ELF-1 (cell line): ENCODE results near the gene CLIP2.
"Not testable (repeated sequence)": the region's sequence is repeated elsewhere in the genome, so short reads cannot be mapped to it uniquely, and the experiment has no call there.

Source experiments
- DNase-seq: peaks from one replicate; pipeline ENCODE4 v3.0.0-alpha.2; 2016; ENCODE audit warnings: low read depth, low spot score

Gene CLIP2

DNA sequence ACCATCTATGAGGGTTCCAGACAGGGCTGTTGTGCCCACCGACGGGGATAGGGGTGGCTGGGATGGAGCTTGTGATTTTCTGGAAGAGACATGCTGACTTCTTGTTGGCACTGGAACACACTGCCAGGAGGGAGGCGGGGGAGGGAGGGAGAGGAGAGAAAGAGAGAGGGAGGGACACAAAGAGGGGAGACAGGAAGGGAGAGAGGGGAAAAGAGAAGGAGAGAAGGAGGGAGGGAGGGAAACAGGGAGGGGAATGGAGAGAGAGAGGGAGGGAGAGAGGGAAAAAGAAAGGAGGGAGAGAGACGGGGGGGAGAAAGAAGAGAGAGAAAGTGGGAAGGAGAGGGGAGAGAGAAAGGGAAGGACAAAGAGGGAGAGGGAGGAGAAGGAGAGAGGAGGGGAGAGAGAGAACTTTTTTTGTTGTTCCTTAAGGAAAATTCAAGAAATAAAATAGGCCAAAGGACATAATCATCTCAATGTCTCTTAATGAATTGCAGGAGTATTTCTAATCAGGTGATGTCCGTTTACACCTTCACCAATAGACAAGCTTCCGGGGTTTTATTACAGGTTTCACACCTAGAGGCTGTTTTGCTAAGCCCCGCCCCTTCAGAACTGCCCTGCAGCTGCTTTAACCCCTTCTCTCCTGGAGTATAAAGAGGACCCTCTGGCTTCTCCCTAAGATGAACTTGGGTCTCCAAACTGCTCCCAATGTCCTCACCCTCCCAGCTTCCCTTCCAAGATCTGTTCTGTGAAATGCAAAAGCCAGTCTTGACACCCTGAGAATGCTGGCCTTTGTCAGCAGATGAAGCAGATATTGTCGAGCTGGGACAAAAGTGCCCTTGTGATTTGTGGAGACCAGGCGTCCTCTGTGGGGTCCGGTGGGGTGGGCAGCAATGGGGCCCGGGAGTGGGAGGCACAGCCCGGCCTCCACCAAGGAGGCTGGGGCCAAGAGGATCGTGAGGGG lies 82.5 kb downstream of the CLIP2 start:
- peak; percentile 66 for DNase-seq

DNA sequence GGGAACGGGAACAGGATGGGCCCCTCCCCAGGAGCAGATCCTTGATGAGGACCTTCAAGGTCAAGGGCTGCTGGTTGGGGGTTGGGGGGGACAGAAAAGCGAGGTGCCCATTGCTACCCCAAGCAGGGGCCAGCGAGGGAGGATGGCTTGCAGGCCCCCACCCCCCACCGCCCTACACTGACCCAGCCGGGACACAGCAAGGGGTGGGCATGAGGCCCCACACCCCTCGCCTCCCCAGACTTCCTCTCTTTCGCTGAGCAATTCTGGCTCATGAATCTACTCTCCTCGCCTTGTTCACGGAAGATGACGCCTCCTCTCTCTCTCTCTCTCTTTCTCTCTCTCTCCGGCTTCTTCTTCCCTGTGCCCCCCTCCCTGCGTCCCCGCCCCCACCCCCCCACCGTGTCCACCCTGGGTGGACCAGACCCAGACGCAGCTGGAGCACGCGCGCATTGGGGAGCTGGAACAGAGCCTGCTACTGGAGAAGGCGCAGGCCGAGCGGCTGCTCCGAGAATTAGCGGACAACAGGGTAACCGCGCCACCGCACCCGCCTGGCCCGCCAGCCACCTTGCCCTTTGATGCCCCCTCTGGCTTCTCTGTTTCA lies 83.4 kb downstream of the CLIP2 start:
- DNase-seq, result peak; percentile 25

DNA sequence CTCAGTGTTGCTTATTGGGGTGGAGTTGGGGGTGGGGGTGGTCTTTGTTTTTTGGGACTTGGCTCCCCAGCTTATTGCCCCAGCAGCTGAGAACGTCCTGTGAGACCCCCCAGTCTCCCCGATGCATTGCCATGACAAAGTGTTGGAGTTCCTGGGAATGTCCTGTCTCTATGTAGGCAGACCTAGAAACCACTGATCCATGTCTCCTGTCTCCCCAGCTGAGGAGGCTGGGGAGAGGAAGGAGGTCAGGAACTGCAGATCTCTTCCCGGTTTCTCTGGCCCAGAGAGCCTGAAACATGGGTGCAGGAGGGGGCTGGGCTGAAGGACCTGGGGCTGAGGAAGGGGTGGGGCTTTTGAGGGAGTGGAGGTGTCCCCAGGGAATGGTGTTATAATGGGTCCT lies 84.3 kb downstream of the CLIP2 start:
- no peak for DNase-seq

DNA sequence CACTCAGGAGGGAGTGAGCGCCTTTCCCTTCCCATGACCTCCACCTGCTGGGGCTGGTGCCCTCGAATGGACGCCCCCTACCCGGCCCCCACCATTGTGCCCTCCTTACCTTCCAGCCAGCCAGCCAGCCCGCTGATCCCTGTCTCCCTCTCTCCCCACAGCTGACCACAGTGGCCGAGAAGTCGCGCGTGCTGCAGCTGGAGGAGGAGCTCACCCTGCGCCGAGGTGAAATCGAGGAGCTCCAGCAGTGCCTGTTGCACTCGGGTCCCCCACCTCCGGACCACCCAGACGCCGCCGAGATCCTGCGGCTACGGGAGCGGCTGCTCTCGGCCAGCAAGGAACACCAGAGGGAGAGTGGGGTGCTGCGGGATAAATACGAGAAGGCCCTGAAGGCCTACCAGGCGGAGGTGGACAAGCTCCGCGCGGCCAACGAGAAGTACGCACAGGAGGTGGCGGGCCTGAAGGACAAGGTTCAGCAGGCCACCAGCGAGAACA lies 86.6 kb downstream of the CLIP2 start:
- no peak for DNase-seq

DNA sequence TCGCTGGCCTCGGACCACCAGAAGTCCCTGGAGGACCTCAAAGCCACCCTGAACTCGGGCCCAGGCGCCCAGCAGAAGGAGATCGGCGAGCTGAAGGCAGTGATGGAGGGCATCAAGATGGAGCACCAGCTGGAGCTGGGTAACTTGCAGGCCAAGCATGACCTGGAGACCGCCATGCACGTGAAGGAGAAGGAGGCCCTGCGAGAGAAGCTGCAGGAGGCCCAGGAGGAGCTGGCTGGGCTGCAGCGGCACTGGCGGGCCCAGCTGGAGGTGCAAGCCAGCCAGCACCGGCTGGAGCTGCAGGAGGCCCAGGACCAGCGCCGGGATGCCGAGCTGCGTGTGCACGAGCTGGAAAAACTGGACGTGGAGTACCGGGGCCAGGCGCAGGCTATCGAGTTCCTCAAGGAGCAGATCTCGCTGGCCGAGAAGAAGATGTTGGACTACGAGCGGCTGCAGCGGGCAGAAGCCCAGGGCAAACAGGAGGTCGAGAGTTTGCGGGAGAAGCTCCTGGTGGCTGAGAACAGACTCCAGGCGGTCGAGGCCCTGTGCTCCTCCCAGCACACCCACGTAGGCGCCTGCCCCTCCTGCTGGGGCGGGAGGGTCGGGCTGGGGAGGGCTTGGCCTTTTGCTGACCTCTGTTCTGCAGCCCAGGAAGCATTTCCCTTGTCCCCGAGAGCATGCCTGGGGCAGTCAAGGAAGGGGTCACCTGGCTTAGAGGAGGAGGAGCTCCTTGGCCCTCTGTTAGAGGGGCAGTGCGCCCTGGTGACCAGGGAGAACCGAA lies 87.2 kb downstream of the CLIP2 start:
- peak; percentile 82 for DNase-seq

DNA sequence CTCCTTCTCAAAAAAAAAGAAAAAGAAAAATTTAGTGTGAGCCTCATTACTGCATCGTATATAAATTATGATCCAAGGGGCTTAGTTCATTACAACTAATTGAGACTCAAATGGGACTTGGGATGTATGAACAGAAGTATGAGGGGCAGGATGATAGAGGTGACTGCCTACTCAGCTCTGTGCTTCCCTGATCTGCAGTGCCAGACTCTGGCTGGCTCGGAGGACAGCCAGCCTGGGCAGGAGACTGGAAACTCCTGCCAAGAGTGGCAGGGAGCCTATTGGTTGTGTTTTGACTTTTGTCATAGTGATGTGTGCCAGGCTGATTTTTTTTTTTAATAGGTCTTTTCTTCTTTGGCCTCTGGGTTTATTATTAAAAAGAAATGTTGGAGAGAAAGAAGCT lies 90.7 kb downstream of the CLIP2 start:
- no peak for DNase-seq

DNA sequence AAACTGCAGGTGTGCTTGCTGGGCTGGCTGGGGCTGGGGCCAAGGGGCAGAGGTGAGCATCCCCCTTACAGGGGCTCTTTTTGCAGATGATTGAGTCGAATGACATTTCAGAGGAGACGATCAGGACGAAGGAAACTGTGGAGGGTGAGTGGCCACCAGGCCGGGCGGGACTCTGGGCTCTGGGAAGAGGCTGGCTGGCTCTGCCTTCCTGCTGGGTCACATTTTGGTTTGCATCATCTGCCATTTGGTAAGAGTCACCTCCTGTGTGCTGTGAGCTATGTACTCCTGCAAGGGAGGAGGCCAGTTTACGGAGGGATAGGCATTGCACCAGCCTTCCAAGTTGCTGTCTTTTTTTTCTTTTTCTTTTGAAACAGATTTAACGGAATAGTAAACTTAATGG lies 91.5 kb downstream of the CLIP2 start:
- DNase-seq, result no peak

DNA sequence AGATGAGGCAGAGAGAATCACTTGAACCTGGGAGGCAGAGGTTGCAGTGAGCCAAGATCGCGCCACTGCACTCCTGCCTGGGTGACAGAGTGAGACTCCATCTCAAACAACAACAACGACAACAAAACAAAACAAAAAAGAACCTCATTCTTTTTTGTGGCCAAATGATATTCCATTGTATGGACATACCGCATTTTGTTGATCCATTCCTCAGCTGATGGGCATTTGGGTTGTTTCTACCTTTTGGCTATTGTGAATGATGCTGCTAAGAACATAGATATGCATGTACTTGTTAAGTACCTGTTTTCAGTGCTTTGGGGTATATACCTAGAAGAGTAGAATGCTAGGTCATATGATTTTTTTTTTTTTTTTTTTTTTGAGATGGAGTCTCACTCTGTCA lies 94.9 kb downstream of the CLIP2 start:
- not testable (repeated sequence) for DNase-seq

DNA sequence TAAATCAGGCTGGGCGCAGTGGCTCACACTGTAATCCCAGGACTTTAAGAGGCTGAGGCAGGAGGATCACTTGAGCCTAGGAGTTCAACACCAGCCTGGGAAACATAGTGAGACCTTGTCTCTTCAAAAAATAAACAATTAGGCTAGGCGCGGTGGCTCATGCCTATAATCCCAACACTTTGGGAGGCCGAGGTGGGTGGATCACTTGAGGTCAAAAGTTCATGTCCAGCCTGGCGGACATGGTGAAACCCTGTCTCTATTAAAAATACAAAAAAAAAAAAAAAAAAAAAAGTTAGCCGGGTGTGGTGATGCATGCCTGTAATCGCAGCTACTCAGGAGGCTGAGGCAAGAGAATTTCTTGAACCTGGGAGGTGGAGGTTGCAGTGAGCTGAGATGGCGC lies 95.6 kb downstream of the CLIP2 start:
- not testable (repeated sequence) for DNase-seq

DNA sequence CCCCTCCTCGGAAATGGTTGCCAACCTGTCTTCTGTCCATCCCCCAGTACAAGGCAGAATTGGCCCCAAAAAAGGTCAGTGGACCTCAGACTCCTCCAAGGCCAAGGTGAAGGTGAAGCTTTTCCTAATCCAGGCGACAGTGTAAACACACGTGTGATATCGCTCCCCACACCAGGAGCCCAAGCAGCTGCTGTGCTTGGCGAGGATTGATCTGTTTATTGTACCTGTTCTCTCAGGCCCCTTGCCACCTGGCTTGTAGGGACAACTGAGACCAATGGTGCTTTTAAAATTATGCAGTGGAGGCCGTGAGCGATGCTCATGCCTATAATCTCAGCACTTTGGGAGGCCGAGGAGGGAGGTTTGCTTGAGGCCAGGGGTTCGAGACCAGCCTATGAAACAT lies 98.4 kb downstream of the CLIP2 start:
- no peak for DNase-seq

DNA sequence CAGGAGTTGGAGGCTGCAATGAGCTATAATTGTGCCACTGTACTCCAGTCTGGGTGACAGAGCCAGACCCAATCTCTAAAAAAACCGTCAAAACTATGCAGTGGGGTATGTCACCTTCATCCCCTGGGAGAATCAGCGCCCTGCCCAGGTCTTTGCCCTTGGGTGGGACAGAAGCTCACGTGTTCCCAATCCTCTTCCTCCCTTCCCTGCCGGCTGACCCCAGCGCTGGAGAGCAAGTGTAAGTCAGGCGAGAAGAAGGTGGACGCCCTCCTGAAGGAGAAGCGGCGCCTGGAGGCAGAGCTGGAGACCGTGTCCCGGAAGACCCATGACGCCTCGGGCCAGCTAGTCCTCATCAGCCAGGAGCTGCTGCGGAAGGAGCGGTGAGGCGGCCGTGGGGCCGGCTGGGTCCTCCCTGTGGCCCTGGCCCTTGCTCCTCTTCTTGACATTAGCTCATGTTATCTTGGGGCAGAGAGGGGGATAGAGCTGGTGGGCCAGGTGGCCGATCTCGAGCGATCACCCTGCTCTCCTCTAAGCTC lies 99.7 kb downstream of the CLIP2 start:
- no peak for DNase-seq

DNA sequence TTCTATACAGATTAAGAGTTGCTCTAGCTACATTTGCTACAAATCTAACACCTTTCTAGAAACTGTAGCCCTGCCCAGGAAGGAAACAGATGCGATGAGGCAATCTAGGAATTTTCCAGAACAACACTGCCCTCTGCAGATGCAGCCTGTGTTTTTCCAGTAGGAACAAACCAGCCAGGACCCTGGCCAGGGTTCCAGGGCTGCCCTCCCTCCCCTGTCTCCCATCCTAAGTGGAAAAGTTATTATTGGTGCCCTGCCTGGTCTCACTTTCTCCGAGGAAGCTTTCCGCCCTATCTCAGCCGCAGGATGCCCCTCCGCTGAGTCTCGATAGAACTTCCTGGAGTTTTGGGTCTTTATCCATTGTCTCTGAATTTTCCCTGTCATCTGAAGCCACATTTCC lies 104.5 kb downstream of the CLIP2 start:
- peak; percentile 79 for DNase-seq

DNA sequence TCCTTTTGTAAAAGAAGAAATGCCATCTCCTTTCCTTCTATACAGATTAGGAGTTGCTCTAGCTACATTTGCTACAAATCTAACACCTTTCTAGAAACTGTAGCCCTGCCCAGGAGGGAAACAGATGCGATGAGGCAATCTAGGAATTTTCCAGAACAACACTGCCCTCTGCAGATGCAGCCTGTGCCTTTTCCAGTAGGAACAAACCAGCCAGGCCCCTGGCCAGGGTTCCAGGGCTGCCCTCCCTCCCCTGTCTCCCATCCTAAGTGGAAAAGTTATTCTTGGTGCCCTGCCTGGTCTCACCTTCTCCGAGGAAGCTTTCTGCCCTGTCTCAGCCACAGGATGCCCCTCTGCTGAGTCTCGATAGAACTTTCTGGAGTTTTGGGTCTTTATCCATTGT lies 105.4 kb downstream of the CLIP2 start:
- peak; percentile 78 for DNase-seq

DNA sequence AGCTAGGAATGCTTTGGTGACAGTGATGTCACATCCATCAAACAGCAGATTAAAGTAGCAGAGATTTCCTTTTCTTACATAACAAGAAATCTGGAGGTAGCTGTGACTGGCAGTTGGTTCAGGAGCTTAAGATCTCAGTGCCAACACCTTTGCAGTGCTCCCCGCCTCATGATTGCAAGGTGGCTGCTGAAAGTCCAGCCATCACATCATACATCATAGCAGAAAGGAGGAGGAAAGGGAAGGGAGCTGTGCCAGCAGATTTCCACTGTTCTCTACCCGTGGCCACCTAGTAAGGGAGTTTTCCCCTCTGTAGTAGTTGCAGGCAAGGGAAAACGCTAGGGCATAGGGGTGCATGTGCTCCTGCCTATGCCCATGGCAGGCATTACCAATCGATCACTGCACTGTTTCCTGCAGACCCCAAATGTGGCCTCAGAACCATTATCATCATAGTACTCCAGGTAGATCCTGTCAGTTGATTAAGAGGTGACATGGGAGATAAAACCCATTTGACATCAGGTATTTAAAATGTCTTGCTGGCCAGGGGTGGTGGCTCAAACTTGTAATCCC lies 106.6 kb downstream of the CLIP2 start:
- DNase-seq, result no peak

DNA sequence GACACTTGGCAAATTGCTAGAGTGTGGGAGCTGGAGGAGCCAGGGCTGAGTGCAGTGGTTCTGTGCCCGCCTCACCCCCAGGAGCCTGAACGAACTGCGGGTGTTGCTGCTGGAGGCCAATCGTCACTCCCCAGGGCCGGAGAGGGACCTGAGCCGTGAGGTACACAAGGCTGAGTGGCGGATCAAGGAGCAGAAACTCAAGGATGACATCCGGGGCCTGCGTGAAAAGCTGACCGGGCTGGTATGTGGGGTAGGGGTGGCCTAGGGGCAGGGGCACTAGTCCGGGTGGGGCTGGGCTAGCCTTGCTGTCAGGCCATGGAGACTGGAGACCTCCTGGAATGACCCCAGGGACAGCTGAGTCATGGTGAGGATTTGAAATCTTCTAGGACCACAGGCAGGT lies 107.8 kb downstream of the CLIP2 start:
- no peak for DNase-seq

DNA sequence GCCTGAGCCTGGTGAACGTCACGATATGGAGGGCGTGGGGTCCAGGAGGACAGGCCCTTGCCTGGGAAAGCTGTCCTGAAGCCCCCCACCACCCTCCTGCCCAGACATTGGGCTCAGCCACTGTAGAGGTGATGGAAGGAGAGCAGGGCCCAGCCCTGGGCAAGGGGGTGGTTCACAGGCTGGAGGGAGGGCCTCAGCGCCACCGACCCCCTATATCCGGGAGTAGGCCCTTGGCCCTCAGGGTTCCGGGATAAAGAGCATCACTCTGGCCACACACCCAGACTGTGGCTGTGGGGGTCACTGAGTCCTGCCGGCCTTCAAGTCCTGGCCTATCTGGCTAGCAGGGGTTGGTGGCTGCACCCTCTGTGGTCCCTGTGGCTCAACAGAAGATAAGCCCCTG lies 109.2 kb downstream of the CLIP2 start:
- DNase-seq, result no peak

DNA sequence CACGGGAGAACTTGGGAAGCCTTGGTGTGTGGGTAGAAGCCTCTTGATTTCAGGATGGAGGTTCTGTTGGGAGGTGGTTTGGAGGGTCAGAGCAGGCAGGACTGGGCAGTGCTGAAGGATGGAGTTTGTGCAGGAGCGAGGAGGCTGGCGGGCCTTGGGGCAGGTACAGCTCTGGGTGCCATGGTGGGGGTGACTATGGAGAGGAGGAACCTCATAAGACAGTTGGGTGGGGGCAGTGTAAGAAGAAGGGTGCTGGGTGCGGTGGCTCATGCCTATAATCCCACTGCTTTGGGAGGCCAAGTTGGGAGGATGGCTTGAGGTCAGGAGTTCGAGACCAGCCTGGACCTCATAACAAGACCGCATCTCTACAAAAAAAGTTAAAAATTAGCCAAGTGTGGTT lies 109.8 kb downstream of the CLIP2 start:
- no peak for DNase-seq

DNA sequence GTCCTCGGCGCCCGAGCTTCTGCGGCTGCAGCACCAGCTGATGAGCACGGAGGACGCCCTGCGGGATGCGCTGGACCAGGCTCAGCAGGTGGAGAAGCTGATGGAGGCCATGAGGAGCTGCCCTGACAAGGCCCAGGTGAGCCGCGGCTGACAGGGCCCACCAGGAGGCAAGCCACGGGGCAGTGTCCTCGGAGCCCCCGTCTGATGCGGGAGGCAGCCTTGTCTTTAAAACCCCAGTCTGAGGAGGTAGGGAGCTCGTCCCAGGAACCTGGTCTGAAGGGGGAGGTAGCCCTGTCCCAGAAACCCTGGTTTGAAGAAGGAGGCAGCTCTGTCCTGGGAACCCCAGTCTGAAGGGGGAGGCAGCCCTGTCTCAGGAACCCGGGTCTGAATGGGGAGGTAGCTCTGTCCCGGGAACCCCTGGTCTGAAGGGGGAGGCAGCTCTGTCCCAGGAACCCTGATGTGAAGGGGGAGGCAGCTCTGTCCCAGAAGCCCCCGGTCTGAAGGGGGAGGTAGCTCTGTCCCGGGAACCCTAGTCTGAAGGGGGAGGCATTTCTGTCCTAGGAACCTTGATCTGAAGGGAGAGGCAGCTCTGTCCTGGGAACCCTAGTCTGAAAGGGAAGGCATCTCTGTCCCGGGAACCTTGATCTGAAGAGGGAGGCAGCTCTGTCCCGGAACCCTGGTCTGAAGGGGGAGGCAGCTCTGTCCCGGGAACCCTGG lies 111.4 kb downstream of the CLIP2 start:
- no peak for DNase-seq

DNA sequence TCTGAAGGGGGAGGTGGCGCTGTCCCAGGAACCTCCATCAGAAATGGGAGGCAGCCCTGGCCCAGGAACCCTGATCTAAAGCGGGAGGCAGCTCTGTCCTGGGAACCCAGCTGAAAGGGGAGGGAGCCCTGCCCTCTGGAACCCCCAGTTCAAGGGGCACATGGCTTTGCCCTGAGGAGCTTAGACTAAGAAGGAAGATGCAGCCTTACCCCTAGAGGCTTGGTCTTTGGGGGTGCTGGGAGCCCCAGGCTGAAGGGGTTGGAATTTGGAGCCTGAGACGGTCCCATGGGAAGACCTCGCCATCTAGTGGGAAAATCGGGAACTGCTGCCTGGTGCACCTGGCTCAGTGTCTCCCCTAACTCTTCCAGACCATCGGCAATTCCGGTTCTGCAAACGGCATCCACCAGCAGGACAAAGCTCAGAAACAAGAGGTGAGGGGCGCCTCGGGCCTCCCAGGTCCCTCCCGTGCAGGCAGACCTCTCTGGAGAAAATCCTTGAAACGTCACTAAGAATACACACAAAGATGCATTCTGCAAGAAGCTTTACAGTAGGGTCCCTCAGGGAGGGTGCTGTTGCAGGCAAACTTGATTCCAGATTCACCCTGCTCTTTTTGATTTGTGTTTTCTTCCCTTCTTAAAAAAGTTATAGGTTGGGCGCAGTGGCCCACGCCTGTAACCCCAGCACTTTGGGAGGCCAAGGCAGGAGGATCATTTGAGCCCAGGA lies 112.1 kb downstream of the CLIP2 start:
- peak; percentile 93 for DNase-seq

DNA sequence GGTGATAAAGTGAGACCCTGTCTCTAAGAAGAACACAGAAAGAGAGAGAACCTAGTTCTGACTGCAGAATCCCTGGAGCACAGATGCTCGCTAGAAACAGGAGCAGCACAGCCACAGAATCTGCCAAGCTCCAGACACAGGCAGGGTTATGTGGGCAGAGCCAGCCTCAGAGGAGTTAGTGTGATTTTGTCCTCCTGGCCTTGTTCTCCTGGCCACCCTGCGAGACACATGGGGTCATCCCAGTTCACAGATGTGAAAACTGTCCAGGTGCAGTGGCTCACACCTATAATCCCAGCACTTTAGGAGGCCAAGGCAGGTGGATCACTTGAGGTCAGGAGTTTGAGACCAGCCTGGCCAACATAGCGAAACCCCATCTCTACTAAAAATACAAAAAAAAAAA lies 113.5 kb downstream of the CLIP2 start:
- not testable (repeated sequence) for DNase-seq
